GM12872 (cell line): ENCODE data around the gene KIAA1614.

Source experiments
- CTCF ChIP-seq: IDR thresholded peaks from 3 replicates; pipeline ENCODE4 v1.5.1; 2011; ENCODE audit warnings: low read depth, mild to moderate bottlenecking, low read length, moderate library complexity; ENCODE audit not compliant: insufficient read depth

KIAA1614 gene

GRCh38 chr1:180923021-180923841 is 10.5 kb downstream of the KIAA1614 start:
- TF ChIP-seq CTCF = no peak

- no peak for TF ChIP-seq CTCF
Measured at GRCh38 chr1:180923887-180924286, 11.2 kb downstream of the KIAA1614 start.

- no peak for TF ChIP-seq CTCF
Measured at GRCh38 chr1:180924939-180925338, 12.2 kb downstream of the KIAA1614 start.

- TF ChIP-seq CTCF = no peak
Measured at GRCh38 chr1:180925471-180926051, 12.9 kb downstream of the KIAA1614 start.

GRCh38 chr1:180926164-180926981 is 13.7 kb downstream of the KIAA1614 start:
- no peak for TF ChIP-seq CTCF

- TF ChIP-seq CTCF = no peak
Measured at GRCh38 chr1:180927348-180927747, 14.7 kb downstream of the KIAA1614 start.

GRCh38 chr1:180927841-180928240 is 15.1 kb downstream of the KIAA1614 start:
- TF ChIP-seq CTCF = no peak
